CD14-positive monocyte (primary cell): ENCODE data around the gene NDST1. TPM values are rescaled to one million over a fixed set of nuclear protein-coding genes. Genes with fewer than 3 reads are reported as not detected.

Experiments
- DNase-seq, 3 donors: peaks; one replicate each; pipeline ENCODE4 v3.0.0-alpha.2; 2011 to 2022
- H2AFZ ChIP-seq: 2 replicates; pipeline ENCODE4 v1.6.0; 2012; ENCODE audit warnings: mild to moderate bottlenecking, low read depth, low read length, inconsistent platforms; ENCODE audit not compliant: insufficient read depth, poor library complexity, severe bottlenecking
- H3K27ac ChIP-seq, 2 donors: 1 replicate in 1 of 2; 2 replicates in 1 of 2; pipeline ENCODE4 v1.5.1; 2012 to 2013; ENCODE audit warnings: low read length in 2 of 2, control low read depth in 1 of 2, inconsistent platforms in 1 of 2, low read depth in 1 of 2, mild to moderate bottlenecking in 1 of 2
- H3K27me3 ChIP-seq, 2 donors: one replicate each; pipeline versions ENCODE4 v1.6.0 to v1.6.1; 2011 to 2013; ENCODE audit warnings: low read length in 2 of 2; ENCODE audit not compliant: control insufficient read depth in 2 of 2, insufficient read depth in 2 of 2
- H3K36me3 ChIP-seq, 2 donors: replicated peaks in 1 of 2; 1 replicate in 1 of 2; 2 replicates in 1 of 2; pipeline versions ENCODE4 v1.5.1 to v1.6.1; 2012 to 2013; ENCODE audit warnings: low read length in 2 of 2, control low read depth in 1 of 2, inconsistent platforms in 1 of 2, mild to moderate bottlenecking in 1 of 2; ENCODE audit not compliant: insufficient read depth in 2 of 2, control insufficient read depth in 1 of 2
- H3K4me1 ChIP-seq, 2 donors: 1 replicate in 1 of 2; 2 replicates in 1 of 2; pipeline versions ENCODE4 v1.5.1 to v1.6.1; 2012 to 2013; ENCODE audit warnings: low read length in 2 of 2, control low read depth in 1 of 2, inconsistent platforms in 1 of 2, mild to moderate bottlenecking in 1 of 2, moderate library complexity in 1 of 2; ENCODE audit not compliant: insufficient read depth in 2 of 2, control insufficient read depth in 1 of 2
- H3K4me2 ChIP-seq: replicated peaks from 2 replicates; pipeline ENCODE3; 2012; ENCODE audit warnings: low read length, moderate library complexity, mild to moderate bottlenecking; ENCODE audit not compliant: poor library complexity, severe bottlenecking; ENCODE audit errors: extremely low read depth
- H3K4me3 ChIP-seq, 3 experiments: fragments of 200-600 bp in 1 of 3; sonication (generic) in 1 of 3; replicated peaks in 1 of 3; 1 replicate in 2 of 3; 2 replicates in 1 of 3; pipeline ENCODE4 v1.5.1; 2011 to 2013; ENCODE audit warnings: low read length in 3 of 3, mild to moderate bottlenecking in 3 of 3, control low read depth in 2 of 3, low read depth in 2 of 3, inconsistent platforms in 1 of 3, moderate library complexity in 1 of 3
- H3K79me2 ChIP-seq: 2 replicates; pipeline ENCODE4 v1.6.0; 2012; ENCODE audit warnings: mild to moderate bottlenecking, control low read depth, inconsistent platforms, low read length, moderate library complexity; ENCODE audit not compliant: insufficient read depth
- H3K9ac ChIP-seq: 2 replicates; pipeline ENCODE4 v1.6.0; 2017; ENCODE audit warnings: low read length, mild to moderate bottlenecking; ENCODE audit not compliant: insufficient read depth, poor library complexity, severe bottlenecking
- H3K9me3 ChIP-seq, 2 donors: replicated peaks in 1 of 2; 1 replicate in 1 of 2; 2 replicates in 1 of 2; pipeline versions ENCODE4 v1.5.1 to v1.6.1; 2012 to 2013; ENCODE audit warnings: low read length in 2 of 2, control low read depth in 1 of 2; ENCODE audit not compliant: control insufficient read depth in 1 of 2, insufficient read depth in 1 of 2
- H4K20me1 ChIP-seq: 2 replicates; pipeline ENCODE4 v1.6.0; 2012; ENCODE audit warnings: mild to moderate bottlenecking, low read length, control low read depth, moderate library complexity; ENCODE audit not compliant: insufficient read depth
- H3K27ac Mint-ChIP-seq, 7 donors: one replicate each; pipeline ENCODE4 v1.8.0; 2020; ENCODE audit warnings: mild to moderate bottlenecking in 7 of 7, mixed read lengths in 7 of 7, moderate library complexity in 6 of 7, inconsistent platforms in 2 of 7
- H3K27me3 Mint-ChIP-seq, 3 donors: one replicate each; pipeline ENCODE4 v1.8.0; 2021 to 2022; ENCODE audit warnings: low read depth in 3 of 3, mild to moderate bottlenecking in 3 of 3, mixed read lengths in 3 of 3, moderate library complexity in 3 of 3, inconsistent platforms in 1 of 3
- H3K36me3 Mint-ChIP-seq, 2 donors: one replicate each; pipeline ENCODE4 v1.8.0; 2020; ENCODE audit warnings: mixed read lengths in 2 of 2, inconsistent platforms in 1 of 2, mild to moderate bottlenecking in 1 of 2
- H3K4me1 Mint-ChIP-seq: one replicate; pipeline ENCODE4 v1.8.0; 2020; ENCODE audit warnings: mild to moderate bottlenecking, mixed read lengths
- H3K4me3 Mint-ChIP-seq, 2 donors: one replicate each; pipeline ENCODE4 v1.8.0; 2020; ENCODE audit warnings: mild to moderate bottlenecking in 2 of 2, mixed read lengths in 2 of 2, moderate library complexity in 1 of 2
- H3K9me3 Mint-ChIP-seq, 7 donors: one replicate each; pipeline ENCODE4 v1.8.0; 2020 to 2022; ENCODE audit warnings: mixed read lengths in 7 of 7, mild to moderate bottlenecking in 6 of 7, moderate library complexity in 6 of 7, inconsistent platforms in 2 of 7
- WGBS: methylation state at CpG from one replicate; pipeline ENCODE4 v1.1.5; 2013; ENCODE audit warnings: missing lambda C conversion rate; ENCODE audit not compliant: insufficient coverage; 5-methylcytosine and 5-hydroxymethylcytosine counted together
- intact Hi-C, 2 donors: fragments of 100-400 bp; cut with micrococcal nuclease; formaldehyde crosslinking; loops; one replicate each; pipeline versions ENCODE4 v1.15.0 to v1.15.1; 2023
- polyA plus RNA-seq, 3 donors: library from polyadenylated mRNA; depleted of rRNA in 1 of 3; unstranded in 2 of 3; stranded (reverse) in 1 of 3; fragments of 300-500 nt in 2 of 3; fragments of >200 nt in 1 of 3; fragmentation: Illumina TruSeq in 2 of 3; gene quantifications; 1 replicate in 2 of 3; 2 replicates in 1 of 3; pipeline ENCODE4 v1.2.3, GENCODE V29; 2012 to 2021
- TF ChIP-seq, protein P1 (sequence below): fragments of 200-600 bp; IDR thresholded peaks from one replicate; pipeline ENCODE4 v1.8.0; 2022; ENCODE audit warnings: antibody characterized with exemption, mild to moderate bottlenecking

Gene NDST1
- polyA plus RNA-seq, 3 donors, result 7.0 to 18.9 (median 7.5) TPM

DNA sequence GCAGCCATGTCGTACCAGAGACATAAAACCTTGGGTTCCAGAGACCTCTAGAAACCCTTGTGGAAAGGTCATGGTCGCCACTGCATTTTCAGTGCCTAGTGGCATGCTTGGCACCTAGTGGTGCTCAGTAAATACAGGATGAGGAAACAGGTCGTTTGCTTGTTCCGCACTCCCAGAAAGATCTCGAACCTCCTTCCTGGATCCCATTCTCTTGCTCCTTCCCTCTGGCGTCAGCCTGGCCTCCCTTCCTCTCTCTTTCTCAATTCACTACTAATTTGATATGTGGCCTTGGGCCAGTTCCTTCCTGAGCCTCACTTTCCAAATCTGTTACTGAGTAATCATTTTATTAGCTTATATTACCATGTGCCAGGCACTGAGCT lies 4.4 kb downstream of the NDST1 start:
- Mint-ChIP-seq H3K27me3 (peaks cover 0 to 3% (median 0%) of the 10 kb centered on the region in 3 donors), H3K27ac (peak overlapping the region in 4 of 7 donors; percentile 19 to 71 (median 58)), H3K9me3 (peaks cover 0 to 2% (median 0%) of the 10 kb centered on the region in 7 donors), H3K4me1 (peaks cover 47% of the 10 kb centered on the region), H3K4me3 (no peak overlapping the region), H3K36me3 (peaks cover 15 to 31% of the 10 kb centered on the region in 2 donors)
- peaks cover 100% of the 10 kb centered on the region for H4K20me1 ChIP-seq
- H3K4me2 ChIP-seq, result no peak overlapping the region
- TF ChIP-seq, protein P1, sequence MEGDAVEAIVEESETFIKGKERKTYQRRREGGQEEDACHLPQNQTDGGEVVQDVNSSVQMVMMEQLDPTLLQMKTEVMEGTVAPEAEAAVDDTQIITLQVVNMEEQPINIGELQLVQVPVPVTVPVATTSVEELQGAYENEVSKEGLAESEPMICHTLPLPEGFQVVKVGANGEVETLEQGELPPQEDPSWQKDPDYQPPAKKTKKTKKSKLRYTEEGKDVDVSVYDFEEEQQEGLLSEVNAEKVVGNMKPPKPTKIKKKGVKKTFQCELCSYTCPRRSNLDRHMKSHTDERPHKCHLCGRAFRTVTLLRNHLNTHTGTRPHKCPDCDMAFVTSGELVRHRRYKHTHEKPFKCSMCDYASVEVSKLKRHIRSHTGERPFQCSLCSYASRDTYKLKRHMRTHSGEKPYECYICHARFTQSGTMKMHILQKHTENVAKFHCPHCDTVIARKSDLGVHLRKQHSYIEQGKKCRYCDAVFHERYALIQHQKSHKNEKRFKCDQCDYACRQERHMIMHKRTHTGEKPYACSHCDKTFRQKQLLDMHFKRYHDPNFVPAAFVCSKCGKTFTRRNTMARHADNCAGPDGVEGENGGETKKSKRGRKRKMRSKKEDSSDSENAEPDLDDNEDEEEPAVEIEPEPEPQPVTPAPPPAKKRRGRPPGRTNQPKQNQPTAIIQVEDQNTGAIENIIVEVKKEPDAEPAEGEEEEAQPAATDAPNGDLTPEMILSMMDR, result no peak
- H3K9ac ChIP-seq, result no peak overlapping the region
- no peak overlapping the region for H3K4me3 ChIP-seq
- intact Hi-C loops, result no loop called here
- H2AFZ ChIP-seq, result no peak overlapping the region
- DNase-seq, result no peak
- H3K27ac ChIP-seq, result peak overlapping the region in 1 of 2 donors; percentile 7
- WGBS, result 52% methylated on average over 4 of the region's 6 CpGs
- H3K27me3 ChIP-seq, result no peaks in the 10 kb centered on the region
- no peaks in the 10 kb centered on the region for H3K9me3 ChIP-seq
- peaks cover 21 to 29% of the 10 kb centered on the region in 2 donors for H3K4me1 ChIP-seq
- H3K79me2 ChIP-seq, result peaks cover 92% of the 10 kb centered on the region
- H3K36me3 ChIP-seq, result peaks cover 0 to 5% of the 10 kb centered on the region in 2 donors

GRCh38 chr5:150513375-150514309 lies 5.7 kb downstream of the NDST1 start:
- Histone ChIP-seq H3K79me2 (peaks cover 91% of the 10 kb centered on the region), H3K9me3 (no peaks in the 10 kb centered on the region), H3K4me3 (no peak overlapping the region), H3K4me1 (peaks cover 15 to 20% of the 10 kb centered on the region in 2 donors), H3K4me2 (no peak overlapping the region), H3K36me3 (peaks cover 0 to 10% of the 10 kb centered on the region in 2 donors), H3K9ac (no peak overlapping the region), H2AFZ (no peak overlapping the region), H3K27ac (no peak overlapping the region), H3K27me3 (no peaks in the 10 kb centered on the region), H4K20me1 (peaks cover 100% of the 10 kb centered on the region)
- 97% methylated on average over 12 of the region's 15 CpGs for WGBS
- H3K36me3 Mint-ChIP-seq, result peaks cover 20 to 30% of the 10 kb centered on the region in 2 donors
- H3K9me3 Mint-ChIP-seq, result no peaks in the 10 kb centered on the region
- peak overlapping the region in 3 of 7 donors; percentile 7 to 55 (median 42) for H3K27ac Mint-ChIP-seq
- H3K4me3 Mint-ChIP-seq, result no peak overlapping the region
- intact Hi-C loops, result no loop called here
- no peaks in the 10 kb centered on the region for H3K27me3 Mint-ChIP-seq
- H3K4me1 Mint-ChIP-seq, result peaks cover 41% of the 10 kb centered on the region
- TF ChIP-seq, protein P1, result peak; percentile 24
- DNase-seq, result no peak
